A549 (cell line): ENCODE measurements around the gene GTF3A. TPM values are rescaled to one million over a fixed set of nuclear protein-coding genes. Genes with fewer than 3 reads are reported as not detected.
"Not testable (repeated sequence)": the region's sequence is repeated elsewhere in the genome, so short reads cannot be mapped to it uniquely, and the experiment has no call there.

Experiments
- ATAC-seq, 2 experiments: fragments of 200-7000 bp in 1 of 2; fragments of >200 bp in 1 of 2; cut with Nextera tagmentation in 1 of 2; cut with Tn5 transposase in 1 of 2; 3 replicates each; pipeline versions ENCODE4 v1.8.0 to v1.9.1; 2018 to 2020; ENCODE audit warnings: mild to moderate bottlenecking in 1 of 2, moderate library complexity in 1 of 2
- CTCF ChIA-PET: fragments of 300-600 bp; sonication (Branson Sonifier 250); formaldehyde crosslinking; extraction: SDS; loops from one replicate; lab custom pipeline; 2021; ENCODE audit warnings: antibody characterized with exemption, inconsistent platforms; lab: Yijun Ruan, JAX
- POLR2A ChIA-PET: fragments of 350-600 bp; formaldehyde crosslinking; extraction: SDS; loops from one replicate; lab custom pipeline; 2021; ENCODE audit warnings: antibody characterized with exemption, inconsistent platforms; lab: Yijun Ruan, JAX
- DNase-seq, 2 experiments: peaks; one replicate each; pipeline versions ENCODE4 v3.0.0 to v3.0.0-alpha.2; 2011 to 2016; ENCODE audit warnings: low read depth in 1 of 2, low spot score in 1 of 2
- FAIRE-seq: peaks from 2 replicates; lab custom pipeline; 2011; peaks lifted over from hg19 to GRCh38; lab: Jason Lieb, UNC
- H3K27ac ChIP-seq, 2 experiments: fragments of >200 bp; sonication (Bioruptor Twin); formaldehyde crosslinking; 3 replicates each; pipeline ENCODE4 v1.5.1; 2016 to 2017
- H3K4me1 ChIP-seq: fragments of >200 bp; sonication (Bioruptor Twin); formaldehyde crosslinking; 3 replicates; pipeline ENCODE4 v1.6.1; 2016
- H3K4me2 ChIP-seq: fragments of >200 bp; sonication (Bioruptor Twin); formaldehyde crosslinking; 3 replicates; pipeline ENCODE4 v1.6.1; 2016
- H3K4me3 ChIP-seq: fragments of >200 bp; sonication (Bioruptor Twin); formaldehyde crosslinking; 3 replicates; pipeline ENCODE4 v1.5.1; 2016
- H3K9me3 ChIP-seq: fragments of >200 bp; sonication (Bioruptor Twin); formaldehyde crosslinking; 3 replicates; pipeline ENCODE4 v1.6.1; 2016
- CHD2 ChIP-seq: fragments of 150-350 bp; IDR thresholded peaks from 2 replicates; pipeline ENCODE4 v1.6.1; 2014; ENCODE audit warnings: low read length; ENCODE audit not compliant: partially characterized antibody
- E2F6 ChIP-seq: IDR thresholded peaks from 2 replicates; pipeline ENCODE4 v1.6.1; 2012; ENCODE audit warnings: low read depth, borderline replicate concordance
- ELK1 ChIP-seq: fragments of 150-350 bp; IDR thresholded peaks from 2 replicates; pipeline ENCODE4 v1.6.1; 2014; ENCODE audit warnings: low read depth, mild to moderate bottlenecking, low read length
- EP300 ChIP-seq, 2 experiments: fragments of >200 bp; sonication (Bioruptor Twin); formaldehyde crosslinking; IDR thresholded peaks; 2 replicates in 1 of 2; 3 replicates in 1 of 2; pipeline ENCODE4 v1.6.1; 2016 to 2017
- FOSB ChIP-seq: fragments of 250-450 bp; sonication (Bioruptor Pico); IDR thresholded peaks from 2 replicates; pipeline ENCODE4 v1.5.0; 2020; ENCODE audit warnings: mild to moderate bottlenecking, moderate library complexity
- FOSL2 ChIP-seq, 2 experiments: fragments of 450-650 bp in 1 of 2; fragments of >200 bp in 1 of 2; sonication (Bioruptor Twin) in 1 of 2; formaldehyde crosslinking; IDR thresholded peaks; 2 replicates each; pipeline versions ENCODE4 v1.5.0 to v1.6.1; 2016 to 2020; ENCODE audit warnings: mild to moderate bottlenecking in 1 of 2, moderate library complexity in 1 of 2
- GATA3 ChIP-seq: IDR thresholded peaks from 2 replicates; pipeline ENCODE4 v1.6.1; 2012; ENCODE audit warnings: borderline replicate concordance
- HOXB5 ChIP-seq: fragments of 250-450 bp; sonication (Bioruptor Pico); IDR thresholded peaks from 2 replicates; pipeline ENCODE4 v1.5.0; 2020; ENCODE audit warnings: mild to moderate bottlenecking, moderate library complexity
- JUN ChIP-seq, 2 experiments: fragments of >200 bp; sonication (Bioruptor Twin); formaldehyde crosslinking; IDR thresholded peaks; 2 replicates in 1 of 2; 3 replicates in 1 of 2; pipeline ENCODE4 v1.6.1; 2016 to 2017
- MYC ChIP-seq: IDR thresholded peaks from 2 replicates; pipeline ENCODE4 v1.6.1; 2012; ENCODE audit warnings: mild to moderate bottlenecking, inconsistent platforms, low read length, improper control_type of control experiment, borderline replicate concordance
- NPAS2 ChIP-seq: fragments of 250-450 bp; sonication (Bioruptor Pico); IDR thresholded peaks from 2 replicates; pipeline ENCODE4 v1.8.0; 2022; ENCODE audit warnings: mild to moderate bottlenecking, moderate library complexity, borderline replicate concordance
- NR3C1 ChIP-seq: fragments of >200 bp; sonication (Bioruptor Twin); formaldehyde crosslinking; IDR thresholded peaks from 3 replicates; pipeline ENCODE4 v1.6.1; 2017
- USF2 ChIP-seq: fragments of 450-650 bp; IDR thresholded peaks from 2 replicates; pipeline ENCODE4 v1.6.1; 2014; ENCODE audit warnings: antibody characterized with exemption
- ZNF302 ChIP-seq: fragments of 250-450 bp; sonication (Bioruptor Pico); IDR thresholded peaks from 2 replicates; pipeline ENCODE4 v1.9.0; 2021; ENCODE audit warnings: inconsistent platforms, mild to moderate bottlenecking, moderate library complexity
- ZSCAN20 ChIP-seq: fragments of 250-450 bp; sonication (Bioruptor Pico); IDR thresholded peaks from 2 replicates; pipeline ENCODE4 v1.8.0; 2022; ENCODE audit warnings: mild to moderate bottlenecking, moderate library complexity
- WGBS: methylation state at CpG from one replicate; pipeline ENCODE4 v1.1.6; 2017; ENCODE audit errors: missing lambda C conversion rate; 5-methylcytosine and 5-hydroxymethylcytosine counted together
- polyA plus RNA-seq, 4 experiments: library from polyadenylated mRNA; depleted of rRNA in 3 of 4; stranded (reverse); fragments of >200 nt; fragmentation: RNase III in 1 of 4; extraction: RNeasy Plus Mini Kit Qiagen cat#74134 plus additional on column Dnase treatment in 1 of 4; gene quantifications; 2 replicates in 3 of 4; 3 replicates in 1 of 4; pipeline ENCODE4 v1.2.3, GENCODE V29; 2011 to 2017

Gene GTF3A
- polyA plus RNA-seq, 2 of the 4 experiments (the other 2 are of a cell fraction): 93.1 to 132 TPM

- DNase-seq (no peak), FAIRE-seq (no peak), ATAC-seq (no peak)
- no peak overlapping the region for H3K27ac ChIP-seq
- H3K4me1 ChIP-seq: no peaks in the 10 kb centered on the region
- H3K4me3 ChIP-seq: no peak overlapping the region
- CTCF ChIA-PET: interaction anchor here (1.5 kb wide), 1 partner anchor 13 kb away, joined by 3 read pairs; no protein-coding TSS in a partner anchor
- 64% methylated on average over 4 of the region's 4 CpGs for WGBS
- POLR2A ChIA-PET: no interaction called here
- no peaks in the 10 kb centered on the region for H3K9me3 ChIP-seq
- H3K4me2 ChIP-seq: no peak overlapping the region
- TF ChIP-seq ELK1 (no peak), NPAS2 (CRISPR knock-in tag) (no peak), NR3C1 (no peak), FOSL2 (IDR thresholded peaks at IDR 0.05) (no peak), FOSL2 (CRISPR knock-in tag; IDR thresholded peaks at IDR 0.05) (no peak), GATA3 (no peak), MYC (no peak), E2F6 (no peak)
These were observed 26.1 kb upstream of the GTF3A start for GRCh38 chr13:27398360-27398759.

GRCh38 chr13:27400405-27400804 lies 24.0 kb upstream of the GTF3A start:
- DNase-seq, H3K4me1 ChIP-seq, POLR2A ChIA-PET, H3K4me3 ChIP-seq, FAIRE-seq, ATAC-seq, H3K9me3 ChIP-seq, H3K4me2 ChIP-seq, H3K27ac ChIP-seq: not testable (repeated sequence)
- CTCF ChIA-PET: interaction anchor here (1.1 to 3.3 kb wide), 2 partner anchors 39 to 427 kb away, joined by 3 to 11 read pairs; no protein-coding TSS in a partner anchor
- WGBS: 64% methylated on average over 6 of the region's 6 CpGs

- DNase-seq (no peak), FAIRE-seq (no peak), ATAC-seq (no peak)
- POLR2A ChIA-PET: no interaction called here
- no peak overlapping the region for H3K27ac ChIP-seq
- CTCF ChIA-PET: interaction anchor here (0.6 to 3.3 kb wide), 5 partner anchors 40 to 426 kb away, joined by 3 to 11 read pairs (median 4); no protein-coding TSS in a partner anchor
- no peak for TF ChIP-seq E2F6
- TF ChIP-seq CHD2: no peak
- no peak for TF ChIP-seq EP300 (IDR thresholded peaks at IDR 0.05)
- TF ChIP-seq ZNF302: no peak
- no peak for TF ChIP-seq ZSCAN20 (CRISPR knock-in tag)
- no peaks in the 10 kb centered on the region for H3K9me3 ChIP-seq
- H3K4me1 ChIP-seq: no peaks in the 10 kb centered on the region
- no peak overlapping the region for H3K4me3 ChIP-seq
- WGBS: 53% methylated on average over 3 of the region's 3 CpGs
- no peak overlapping the region for H3K4me2 ChIP-seq
These were observed 23.2 kb upstream of the GTF3A start for GRCh38 chr13:27401210-27401609.

- WGBS: 65% methylated on average over 3 of the region's 3 CpGs
- CTCF ChIA-PET: interaction anchor here (0.9 to 3.3 kb wide), 3 partner anchors 11 to 427 kb away, joined by 3 to 11 read pairs (median 4); no protein-coding TSS in a partner anchor
- FAIRE-seq (no peak), DNase-seq (no peak), ATAC-seq (no peak)
- H3K9me3 ChIP-seq: no peaks in the 10 kb centered on the region
- no peaks in the 10 kb centered on the region for H3K4me1 ChIP-seq
- no peak for TF ChIP-seq USF2
- TF ChIP-seq FOSB (CRISPR knock-in tag): no peak
- TF ChIP-seq HOXB5 (CRISPR knock-in tag): no peak
- TF ChIP-seq NR3C1: no peak
- TF ChIP-seq E2F6: no peak
- TF ChIP-seq CHD2: no peak
- no peak for TF ChIP-seq JUN (IDR thresholded peaks at IDR 0.05)
- TF ChIP-seq ELK1: no peak
- TF ChIP-seq ZNF302: no peak
- no peak overlapping the region for H3K4me3 ChIP-seq
- H3K27ac ChIP-seq: no peak overlapping the region
- POLR2A ChIA-PET: no interaction called here
- H3K4me2 ChIP-seq: no peak overlapping the region
These were observed 21.2 kb upstream of the GTF3A start for GRCh38 chr13:27403203-27403678.
